H1 (cell line): ENCODE results near the gene SMIM35. TPM values are rescaled to one million over a fixed set of nuclear protein-coding genes. Genes with fewer than 3 reads are reported as not detected.

Experiments used
- polyA plus RNA-seq, 7 experiments: library from polyadenylated mRNA; depleted of rRNA in 3 of 7; stranded (reverse) in 5 of 7; unstranded in 2 of 7; fragments of >200 nt in 5 of 7; fragments of 200-250 nt in 2 of 7; gene quantifications; 1 replicate in 5 of 7; 2 replicates in 1 of 7; 4 replicates in 1 of 7; pipeline versions ENCODE4 v1.2.1 to v1.2.3, GENCODE V29; 2011 to 2013; ENCODE audit warnings: missing spikeins in 2 of 7, mixed read lengths in 2 of 7
- total RNA-seq: library from RNA; stranded (reverse); fragmentation: NEBNext Ultra II Directional; extraction: Animal tissue kit (Norgen Biotek cat#: 25700); gene quantifications from 2 replicates; pipeline ENCODE4 v1.2.1, GENCODE V29; 2021

Gene SMIM35
- total and polyA plus RNA-seq, 2 of the 8 experiments (the other 6 are each of a cell fraction or from before 2014, with no cell fraction given) = not detected

Other genes starting within 250 kb of the SMIM35 start
- 44.6 and 50.0 TPM in 2 replicates for gene FXYD6, start 210.3 kb downstream of the SMIM35 start, total RNA-seq
- 117 and 151 TPM in 2 replicates for gene FXYD6, start 210.3 kb downstream of the SMIM35 start, polyA plus RNA-seq (2011; rRNA removed)
- 0.29 and 0.61 TPM in 2 replicates for gene TMPRSS13, start 157.6 kb downstream of the SMIM35 start, total RNA-seq
- gene TMPRSS13, start 157.6 kb downstream of the SMIM35 start, polyA plus RNA-seq (2011; rRNA removed) = 0.79 and 1.0 TPM in 2 replicates
- gene IL10RA, start 100.6 kb downstream of the SMIM35 start, total RNA-seq = 0.11 and 0.31 TPM in 2 replicates
- gene IL10RA, start 100.6 kb downstream of the SMIM35 start, polyA plus RNA-seq (2011; rRNA removed) = 0.05 and 0.16 TPM in 2 replicates
- 0.58 and 0.69 TPM in 2 replicates for gene TMPRSS4, start 9.9 kb downstream of the SMIM35 start, total RNA-seq
- 0.11 and 0.13 TPM in 2 replicates for gene TMPRSS4, start 9.9 kb downstream of the SMIM35 start, polyA plus RNA-seq (2011; rRNA removed)
- 2.0 and 2.8 TPM in 2 replicates for gene SCN4B, start 65.9 kb upstream of the SMIM35 start, total RNA-seq
- gene SCN4B, start 65.9 kb upstream of the SMIM35 start, polyA plus RNA-seq (2011; rRNA removed) = 4.1 and 4.9 TPM in 2 replicates
- 0.13 and 0.24 TPM in 2 replicates for gene SCN2B, start 89.7 kb upstream of the SMIM35 start, total RNA-seq
- gene SCN2B, start 89.7 kb upstream of the SMIM35 start, polyA plus RNA-seq (2011; rRNA removed) = 0.09 and 0.14 TPM in 2 replicates
- gene JAML, start 138.0 kb upstream of the SMIM35 start, total RNA-seq = 0.58 and 0.86 TPM in 2 replicates
- 0.05 and 0.12 TPM in 2 replicates for gene JAML, start 138.0 kb upstream of the SMIM35 start, polyA plus RNA-seq (2011; rRNA removed)
- 3.3 and 3.9 TPM in 2 replicates for gene MPZL3, start 165.4 kb upstream of the SMIM35 start, total RNA-seq
- 1.1 and 1.2 TPM in 2 replicates for gene MPZL3, start 165.4 kb upstream of the SMIM35 start, polyA plus RNA-seq (2011; rRNA removed)
- gene MPZL2, start 177.3 kb upstream of the SMIM35 start, total RNA-seq = 2.4 and 2.6 TPM in 2 replicates
- gene MPZL2, start 177.3 kb upstream of the SMIM35 start, polyA plus RNA-seq (2011; rRNA removed) = 2.3 and 3.2 TPM in 2 replicates
- gene CD3E, start 217.8 kb upstream of the SMIM35 start, total RNA-seq = not detected in 2 replicates
- 0.05 TPM in 1 of 2 replicates, not detected in the other for gene CD3E, start 217.8 kb upstream of the SMIM35 start, polyA plus RNA-seq (2011; rRNA removed)